Neuronal stem cell (in vitro differentiated cells): ENCODE measurements around the gene CEP70.

Experiments
- DNase-seq: peaks from one replicate; pipeline ENCODE4 v3.0.0-alpha.2; 2013; ENCODE audit warnings: low spot score
- H2AFZ ChIP-seq: one replicate; pipeline ENCODE4 v1.6.1; 2013; ENCODE audit warnings: mild to moderate bottlenecking, low read length, inconsistent platforms
- H2AK5ac ChIP-seq: 2 replicates; pipeline ENCODE4 v1.6.1; 2013; ENCODE audit warnings: low read depth, mild to moderate bottlenecking, inconsistent platforms, low read length, moderate library complexity, mixed read lengths
- H2BK120ac ChIP-seq: 2 replicates; pipeline ENCODE4 v1.6.1; 2013; ENCODE audit warnings: low read depth, mild to moderate bottlenecking, inconsistent platforms, low read length, moderate library complexity, mixed read lengths
- H2BK12ac ChIP-seq: one replicate; pipeline ENCODE4 v1.6.1; 2013; ENCODE audit warnings: low read length, inconsistent platforms
- H2BK15ac ChIP-seq: 2 replicates; pipeline ENCODE4 v1.6.1; 2013; ENCODE audit warnings: mild to moderate bottlenecking, low read length, inconsistent platforms, mixed read lengths
- H2BK5ac ChIP-seq: one replicate; pipeline ENCODE4 v1.6.1; 2013; ENCODE audit warnings: inconsistent platforms, mild to moderate bottlenecking, low read length, moderate library complexity
- H3K14ac ChIP-seq: one replicate; pipeline ENCODE4 v1.6.1; 2013; ENCODE audit warnings: low read length, inconsistent platforms
- H3K18ac ChIP-seq: 2 replicates; pipeline ENCODE4 v1.6.1; 2013; ENCODE audit warnings: low read length, inconsistent platforms
- H3K23ac ChIP-seq: 2 replicates; pipeline ENCODE4 v1.6.1; 2013; ENCODE audit warnings: low read depth, mild to moderate bottlenecking, mixed read lengths, low read length, inconsistent platforms; ENCODE audit not compliant: poor library complexity
- H3K27ac ChIP-seq: replicated peaks from 3 replicates; pipeline ENCODE4 v1.5.1; 2013; ENCODE audit warnings: low read length, inconsistent platforms
- H3K27me3 ChIP-seq, 3 experiments: 2 replicates each; pipeline ENCODE4 v1.6.1; 2013; ENCODE audit warnings: low read length in 3 of 3, mild to moderate bottlenecking in 2 of 3, inconsistent platforms in 1 of 3, low read depth in 1 of 3, mixed read lengths in 1 of 3, moderate library complexity in 1 of 3; ENCODE audit not compliant: control insufficient read depth in 3 of 3, insufficient read depth in 3 of 3
- H3K36me3 ChIP-seq, 2 donors: replicated peaks in 1 of 2; 2 replicates each; pipeline ENCODE4 v1.6.1; 2013; ENCODE audit warnings: low read length in 2 of 2; ENCODE audit not compliant: control insufficient read depth in 2 of 2, insufficient read depth in 2 of 2
- H3K4ac ChIP-seq: 2 replicates; pipeline ENCODE4 v1.6.1; 2013; ENCODE audit warnings: inconsistent platforms, mild to moderate bottlenecking, low read length, moderate library complexity
- H3K4me1 ChIP-seq, 2 donors: 1 replicate in 1 of 2; 2 replicates in 1 of 2; pipeline ENCODE4 v1.6.1; 2013; ENCODE audit warnings: low read length in 2 of 2, low read depth in 1 of 2; ENCODE audit not compliant: control insufficient read depth in 2 of 2, insufficient read depth in 1 of 2
- H3K4me2 ChIP-seq: one replicate; pipeline ENCODE4 v1.6.1; 2013; ENCODE audit warnings: mild to moderate bottlenecking, low read length, inconsistent platforms; ENCODE audit not compliant: insufficient read depth, poor library complexity, severe bottlenecking
- H3K4me3 ChIP-seq, 2 donors: 2 replicates each; pipeline ENCODE4 v1.5.1; 2013; ENCODE audit warnings: low read length in 2 of 2, mild to moderate bottlenecking in 2 of 2, inconsistent platforms in 1 of 2, moderate library complexity in 1 of 2
- H3K79me1 ChIP-seq: one replicate; pipeline ENCODE4 v1.6.1; 2013; ENCODE audit warnings: low read depth, mild to moderate bottlenecking, inconsistent platforms, low read length, moderate library complexity
- H3K9ac ChIP-seq: one replicate; pipeline ENCODE4 v1.6.1; 2013; ENCODE audit warnings: mild to moderate bottlenecking, low read depth, low read length, inconsistent platforms; ENCODE audit not compliant: poor library complexity
- H3K9me3 ChIP-seq, 2 donors: replicated peaks in 1 of 2; 2 replicates each; pipeline versions ENCODE3 to v1.6.1; 2013; ENCODE audit warnings: low read length in 2 of 2, mild to moderate bottlenecking in 2 of 2, inconsistent platforms in 1 of 2, low read depth in 1 of 2, mixed read lengths in 1 of 2, moderate library complexity in 1 of 2; ENCODE audit not compliant: control insufficient read depth in 2 of 2, insufficient read depth in 1 of 2
- H4K8ac ChIP-seq: one replicate; pipeline ENCODE4 v1.6.1; 2013; ENCODE audit warnings: low read depth, mild to moderate bottlenecking, inconsistent platforms, low read length, moderate library complexity
- H4K91ac ChIP-seq: one replicate; pipeline ENCODE4 v1.6.1; 2013; ENCODE audit warnings: low read length, low read depth, mild to moderate bottlenecking, inconsistent platforms; ENCODE audit not compliant: poor library complexity
- WGBS, 2 donors: extraction: QIAGEN DNeasy Blood & Tissue Kit; methylation state at CpG; one replicate each; pipeline ENCODE4 v1.1.7; 2013; ENCODE audit warnings: missing lambda C conversion rate in 2 of 2, mixed read lengths in 1 of 2; ENCODE audit not compliant: insufficient read length in 2 of 2, insufficient replicate concordance in 1 of 2; ENCODE audit errors: extremely low coverage in 2 of 2; 5-methylcytosine and 5-hydroxymethylcytosine counted together

The CEP70 gene

GRCh38 chr3:138448631-138449030 is 145.4 kb downstream of the CEP70 start:
- Histone ChIP-seq H3K4me2 (no peak overlapping the region), H2BK12ac (no peak overlapping the region), H3K4ac (no peak overlapping the region), H3K23ac (no peak overlapping the region), H3K9ac (no peak overlapping the region), H2BK15ac (no peak overlapping the region), H2AK5ac (no peak overlapping the region), H4K91ac (no peak overlapping the region), H2BK120ac (no peak overlapping the region), H2BK5ac (no peak overlapping the region), H3K4me1 (no peaks in the 10 kb centered on the region), H4K8ac (no peak overlapping the region), H3K18ac (no peak overlapping the region), H3K36me3 (no peaks in the 10 kb centered on the region), H3K14ac (no peak overlapping the region), H3K27ac (no peak overlapping the region), H3K9me3 (no peaks in the 10 kb centered on the region), H2AFZ (no peak overlapping the region), H3K27me3 (peaks cover 0 to 35% (median 0%) of the 10 kb centered on the region in 3 experiments), H3K4me3 (no peak overlapping the region), H3K79me1 (no peaks in the 10 kb centered on the region)
- no CpG with 5 or more reads among the region's 3 CpGs for WGBS, 2 donors
- no peak for DNase-seq

- Histone ChIP-seq H3K4me1 (peaks cover 0 to 18% of the 10 kb centered on the region in 2 donors), H3K4ac (no peak overlapping the region), H3K9ac (no peak overlapping the region), H3K27ac (no peak overlapping the region), H3K36me3 (no peaks in the 10 kb centered on the region), H2AFZ (no peak overlapping the region), H3K18ac (no peak overlapping the region), H2AK5ac (no peak overlapping the region), H3K14ac (no peak overlapping the region), H2BK12ac (no peak overlapping the region), H3K79me1 (no peaks in the 10 kb centered on the region), H3K27me3 (peaks cover 0 to 36% (median 0%) of the 10 kb centered on the region in 3 experiments), H3K4me2 (no peak overlapping the region), H3K4me3 (no peak overlapping the region), H2BK15ac (no peak overlapping the region), H2BK120ac (no peak overlapping the region), H4K91ac (no peak overlapping the region), H3K23ac (no peak overlapping the region), H3K9me3 (no peaks in the 10 kb centered on the region), H2BK5ac (no peak overlapping the region), H4K8ac (no peak overlapping the region)
- no peak for DNase-seq
- no CpG with 5 or more reads among the region's 4 CpGs for WGBS, 2 donors
Measured at GRCh38 chr3:138445654-138446053, 148.4 kb downstream of the CEP70 start.

- WGBS, 2 donors = no CpG with 5 or more reads among the region's 7 CpGs
- Histone ChIP-seq H2AK5ac (no peak overlapping the region), H2BK5ac (no peak overlapping the region), H3K79me1 (no peaks in the 10 kb centered on the region), H3K36me3 (no peaks in the 10 kb centered on the region), H3K4me3 (no peak overlapping the region), H2AFZ (no peak overlapping the region), H3K4ac (no peak overlapping the region), H4K91ac (no peak overlapping the region), H2BK120ac (no peak overlapping the region), H3K9ac (no peak overlapping the region), H2BK12ac (no peak overlapping the region), H3K18ac (no peak overlapping the region), H4K8ac (no peak overlapping the region), H3K27ac (no peak overlapping the region), H2BK15ac (no peak overlapping the region), H3K23ac (no peak overlapping the region), H3K14ac (no peak overlapping the region), H3K27me3 (peaks cover 0 to 38% (median 0%) of the 10 kb centered on the region in 3 experiments), H3K4me2 (no peak overlapping the region), H3K4me1 (peaks cover 0 to 18% of the 10 kb centered on the region in 2 donors), H3K9me3 (no peaks in the 10 kb centered on the region)
- DNase-seq = no peak
Measured at GRCh38 chr3:138445236-138445635, 148.8 kb downstream of the CEP70 start.
